Keratinocyte (primary cell): ENCODE results near the gene IKZF1. TPM values are rescaled to one million over a fixed set of nuclear protein-coding genes. Genes with fewer than 3 reads are reported as not detected.

ENCODE experiments used
- DNase-seq: peaks from one replicate; pipeline ENCODE4 v3.0.0-alpha.2; 2011; ENCODE audit warnings: low read depth, missing footprints, low spot score
- FAIRE-seq: peaks from 2 replicates; lab custom pipeline; 2011; peaks lifted over from hg19 to GRCh38; lab: Jason Lieb, UNC
- H2AFZ ChIP-seq: 2 replicates; pipeline ENCODE4 v1.6.0; 2012; ENCODE audit warnings: low read length, control low read depth, inconsistent platforms; ENCODE audit not compliant: control insufficient read depth
- H3K27ac ChIP-seq: 2 replicates; pipeline ENCODE4 v1.5.1; 2011; ENCODE audit warnings: low read length; ENCODE audit not compliant: control insufficient read depth, insufficient read depth
- H3K27me3 ChIP-seq: 3 replicates; pipeline ENCODE4 v1.6.0; 2011; ENCODE audit warnings: low read length; ENCODE audit not compliant: control insufficient read depth, insufficient read depth; ENCODE audit errors: extremely low read depth
- H3K36me3 ChIP-seq, 2 experiments: 2 replicates in 1 of 2; 3 replicates in 1 of 2; pipeline ENCODE4 v1.5.1; 2011; ENCODE audit warnings: low read length in 2 of 2, mild to moderate bottlenecking in 1 of 2; ENCODE audit not compliant: control insufficient read depth in 2 of 2, insufficient read depth in 2 of 2; ENCODE audit errors: extremely low read depth in 1 of 2
- H3K4me1 ChIP-seq: 3 replicates; pipeline ENCODE4 v1.5.1; 2011; ENCODE audit warnings: low read length; ENCODE audit not compliant: control insufficient read depth, insufficient read depth; ENCODE audit errors: extremely low read depth
- H3K4me2 ChIP-seq: 3 replicates; pipeline ENCODE4 v1.6.0; 2011; ENCODE audit warnings: low read depth, low read length; ENCODE audit not compliant: control insufficient read depth, insufficient read depth; ENCODE audit errors: extremely low read depth
- H3K4me3 ChIP-seq, 3 experiments: fragments of 200-600 bp in 1 of 3; sonication (generic) in 1 of 3; 2 replicates in 2 of 3; 3 replicates in 1 of 3; pipeline ENCODE4 v1.5.1; 2011 to 2016; ENCODE audit warnings: low read length in 3 of 3, mild to moderate bottlenecking in 3 of 3, control low read depth in 2 of 3, inconsistent platforms in 1 of 3, low read depth in 1 of 3, mixed read lengths in 1 of 3, mixed run types in 1 of 3, moderate library complexity in 1 of 3; ENCODE audit not compliant: control insufficient read depth in 2 of 3, insufficient read depth in 2 of 3; ENCODE audit errors: extremely low read depth in 1 of 3
- H3K79me2 ChIP-seq: 2 replicates; pipeline ENCODE4 v1.6.0; 2012; ENCODE audit warnings: low read length; ENCODE audit not compliant: control insufficient read depth, insufficient read depth
- H3K9ac ChIP-seq: 3 replicates; pipeline ENCODE4 v1.6.0; 2011; ENCODE audit warnings: low read length; ENCODE audit not compliant: control insufficient read depth, insufficient read depth; ENCODE audit errors: extremely low read depth
- H3K9me1 ChIP-seq: 3 replicates; pipeline ENCODE4 v1.6.0; 2011; ENCODE audit warnings: low read length; ENCODE audit not compliant: control insufficient read depth, insufficient read depth; ENCODE audit errors: extremely low read depth
- H3K9me3 ChIP-seq: 2 replicates; pipeline ENCODE4 v1.5.1; 2012; ENCODE audit warnings: low read depth, low read length; ENCODE audit not compliant: control insufficient read depth
- H4K20me1 ChIP-seq: 3 replicates; pipeline ENCODE4 v1.6.0; 2011; ENCODE audit warnings: low read length; ENCODE audit not compliant: control insufficient read depth, insufficient read depth; ENCODE audit errors: extremely low read depth
- CTCF ChIP-seq, 3 experiments: IDR thresholded peaks in 1 of 3; conservative IDR thresholded peaks in 1 of 3; optimal IDR thresholded peaks in 1 of 3; 2 replicates in 2 of 3; 3 replicates in 1 of 3; pipeline versions ENCODE3 to v1.5.1; 2011; ENCODE audit warnings: low read length in 3 of 3, mild to moderate bottlenecking in 3 of 3, moderate library complexity in 2 of 3, control low read depth in 1 of 3, inconsistent platforms in 1 of 3; ENCODE audit not compliant: insufficient read depth in 2 of 3; ENCODE audit errors: extremely low read depth in 1 of 3
- EZH2 ChIP-seq: IDR thresholded peaks from one replicate; pipeline ENCODE4 v1.6.1; 2012; ENCODE audit warnings: inconsistent platforms, mild to moderate bottlenecking, low read length, moderate library complexity
- dilution Hi-C: fragments of 300-500 bp; cut with MboI; formaldehyde crosslinking; loops from one replicate; pipeline ENCODE4 v1.7.0; 2020; ENCODE audit warnings: low sequenced_read_pairs; ENCODE audit not compliant: extremely low pct_ligation_motif_present
- polyA plus RNA-seq, 5 experiments: library from polyadenylated mRNA; depleted of rRNA in 3 of 5; stranded (reverse) in 3 of 5; stranded (forward) in 1 of 5; unstranded in 1 of 5; fragments of >200 nt; gene quantifications; 1 replicate in 1 of 5; 2 replicates in 3 of 5; 3 replicates in 1 of 5; pipeline versions ENCODE4 v1.2.1 to v1.2.3, GENCODE V29; 2011 to 2012; ENCODE audit warnings: missing spikeins in 2 of 5, low read depth in 1 of 5, low replicate concordance in 1 of 5

Gene IKZF1
- polyA plus RNA-seq, 1 donor (not counting 4 experiments of a cell fraction or from before 2014, with no cell fraction given), result not detected

GRCh38 chr7:50293509-50294179 is 10.9 kb upstream of the IKZF1 start:
- dilution Hi-C loops, result no loop called here
- TF ChIP-seq CTCF (optimal IDR thresholded peaks at IDR 0.05 in 1 of 3, IDR thresholded peaks at IDR 0.05 in 1 of 3, conservative IDR thresholded peaks at IDR 0.05 in 1 of 3; ENCODE audit: extremely low read depth in 1 of 3, insufficient read depth in 2 of 3, low read length in 3 of 3), result no peak
- no peak for FAIRE-seq

GRCh38 chr7:50295133-50295532 is 9.4 kb upstream of the IKZF1 start:
- Histone ChIP-seq H3K27me3 (peaks cover 4% of the 10 kb centered on the region), H4K20me1 (no peaks in the 10 kb centered on the region), H3K4me2 (no peak overlapping the region), H3K9ac (no peak overlapping the region), H3K9me1 (no peaks in the 10 kb centered on the region), H2AFZ (no peak overlapping the region), H3K36me3 (no peaks in the 10 kb centered on the region), H3K79me2 (no peaks in the 10 kb centered on the region), H3K4me3 (no peak overlapping the region), H3K27ac (no peak overlapping the region), H3K9me3 (no peaks in the 10 kb centered on the region), H3K4me1 (no peaks in the 10 kb centered on the region)
- TF ChIP-seq CTCF (optimal IDR thresholded peaks at IDR 0.05 in 1 of 3, IDR thresholded peaks at IDR 0.05 in 1 of 3, conservative IDR thresholded peaks at IDR 0.05 in 1 of 3; ENCODE audit: extremely low read depth in 1 of 3, insufficient read depth in 2 of 3, low read length in 3 of 3), result no peak
- no peak for TF ChIP-seq EZH2
- dilution Hi-C loops, result no loop called here
- FAIRE-seq, result no peak
- DNase-seq, result no peak

More at GRCh38 chr7:50293509-50294179, 10.9 kb upstream of the IKZF1 start:
- DNase-seq, result no peak
- H3K36me3 ChIP-seq, result no peaks in the 10 kb centered on the region
- no peak overlapping the region for H2AFZ ChIP-seq
- no peak overlapping the region for H3K4me3 ChIP-seq
- no peaks in the 10 kb centered on the region for H4K20me1 ChIP-seq
- H3K27me3 ChIP-seq, result peaks cover 4% of the 10 kb centered on the region
- no peak overlapping the region for H3K9ac ChIP-seq
- H3K9me1 ChIP-seq, result no peaks in the 10 kb centered on the region
- H3K27ac ChIP-seq, result no peak overlapping the region
- H3K9me3 ChIP-seq, result no peaks in the 10 kb centered on the region
- H3K4me2 ChIP-seq, result no peak overlapping the region
- H3K79me2 ChIP-seq, result no peaks in the 10 kb centered on the region
- no peaks in the 10 kb centered on the region for H3K4me1 ChIP-seq
